Keratinocyte (primary cell): ENCODE measurements around the gene LSP1.

Source experiments
- CTCF ChIP-seq, 3 experiments: IDR thresholded peaks in 1 of 3; conservative IDR thresholded peaks in 1 of 3; optimal IDR thresholded peaks in 1 of 3; 2 replicates in 2 of 3; 3 replicates in 1 of 3; pipeline versions ENCODE3 to v1.5.1; 2011; ENCODE audit warnings: low read length in 3 of 3, mild to moderate bottlenecking in 3 of 3, moderate library complexity in 2 of 3, control low read depth in 1 of 3, inconsistent platforms in 1 of 3; ENCODE audit not compliant: insufficient read depth in 2 of 3; ENCODE audit errors: extremely low read depth in 1 of 3
- EZH2 ChIP-seq: IDR thresholded peaks from one replicate; pipeline ENCODE4 v1.6.1; 2012; ENCODE audit warnings: inconsistent platforms, mild to moderate bottlenecking, low read length, moderate library complexity

- TF ChIP-seq CTCF (optimal IDR thresholded peaks at IDR 0.05 in 1 of 3, IDR thresholded peaks at IDR 0.05 in 1 of 3, conservative IDR thresholded peaks at IDR 0.05 in 1 of 3; ENCODE audit: extremely low read depth in 1 of 3, insufficient read depth in 2 of 3, low read length in 3 of 3) (no peak), EZH2 (no peak)
Measured at GRCh38 chr11:1888347-1888753, 35.5 kb downstream of the LSP1 start.
